Measurements from ENCODE around the gene AUTS2. TPM values are rescaled to one million over a fixed set of nuclear protein-coding genes. Genes with fewer than 3 reads are reported as not detected.

AUTS2 gene
- total and polyA plus RNA-seq, 2 experiments from 2014 or later, result 32.0 to 91.0 TPM

- Mint-ChIP-seq H3K36me3 (ENCODE audit: low read depth) (no peaks in the 10 kb centered on the region), H3K4me3 (no peak overlapping the region), H3K27ac (no peak overlapping the region), H3K9me3 (no peaks in the 10 kb centered on the region), H3K27me3 (ENCODE audit: insufficient read depth, low read depth, poor library complexity) (no peaks in the 10 kb centered on the region), H3K4me1 (peaks cover 2% of the 10 kb centered on the region; the same call in 1 of the 3 replicates)
- no peak for DNase-seq (ENCODE audit: low spot score)
- Histone ChIP-seq H3K79me2 (replicated peaks; ENCODE audit: insufficient read depth) (no peaks in the 10 kb centered on the region), H3K9me2 (ENCODE audit: insufficient read depth) (no peaks in the 10 kb centered on the region; the same call in 1 of the 2 replicates), H3K4me1 (ENCODE audit: insufficient read depth) (no peaks in the 10 kb centered on the region), H2AFZ (no peak overlapping the region), H3F3A (replicated peaks; ENCODE audit: low read depth) (no peaks in the 10 kb centered on the region), H3K4me3 (no peak overlapping the region), H3K36me3 (ENCODE audit: insufficient read depth) (no peaks in the 10 kb centered on the region), H3K27me3 (ENCODE audit: insufficient read depth) (no peaks in the 10 kb centered on the region), H4K20me1 (replicated peaks; ENCODE audit: insufficient read depth) (no peaks in the 10 kb centered on the region), H3K4me2 (no peak overlapping the region), H3K27ac (ENCODE audit: low read depth) (no peak overlapping the region)
- ATAC-seq, result no peak
- TF ChIP-seq ZNF331 (CRISPR knock-in tag; IDR thresholded peaks at IDR 0.05; ENCODE audit: low read depth) (no peak), ZNF114 (CRISPR knock-in tag; IDR thresholded peaks at IDR 0.05) (no peak), NANOG (IDR thresholded peaks at IDR 0.05; ENCODE audit: borderline replicate concordance) (no peak), POLR2AphosphoS5 (IDR thresholded peaks at IDR 0.05; ENCODE audit: low read depth) (no peak), EZH2 (IDR thresholded peaks at IDR 0.05; ENCODE audit: low read depth, unreplicated experiment) (no peak), ETS1 (IDR thresholded peaks at IDR 0.05) (no peak), STAT1 (IDR thresholded peaks at IDR 0.05; ENCODE audit: unreplicated experiment) (no peak), JUNB (IDR thresholded peaks at IDR 0.05; ENCODE audit: unreplicated experiment) (no peak), CREB1 (CRISPR knock-in tag; IDR thresholded peaks at IDR 0.05; ENCODE audit: low read depth) (no peak), EZH2phosphoT487 (IDR thresholded peaks at IDR 0.05; ENCODE audit: unreplicated experiment) (no peak)
- TF ChIP-seq, protein P1, sequence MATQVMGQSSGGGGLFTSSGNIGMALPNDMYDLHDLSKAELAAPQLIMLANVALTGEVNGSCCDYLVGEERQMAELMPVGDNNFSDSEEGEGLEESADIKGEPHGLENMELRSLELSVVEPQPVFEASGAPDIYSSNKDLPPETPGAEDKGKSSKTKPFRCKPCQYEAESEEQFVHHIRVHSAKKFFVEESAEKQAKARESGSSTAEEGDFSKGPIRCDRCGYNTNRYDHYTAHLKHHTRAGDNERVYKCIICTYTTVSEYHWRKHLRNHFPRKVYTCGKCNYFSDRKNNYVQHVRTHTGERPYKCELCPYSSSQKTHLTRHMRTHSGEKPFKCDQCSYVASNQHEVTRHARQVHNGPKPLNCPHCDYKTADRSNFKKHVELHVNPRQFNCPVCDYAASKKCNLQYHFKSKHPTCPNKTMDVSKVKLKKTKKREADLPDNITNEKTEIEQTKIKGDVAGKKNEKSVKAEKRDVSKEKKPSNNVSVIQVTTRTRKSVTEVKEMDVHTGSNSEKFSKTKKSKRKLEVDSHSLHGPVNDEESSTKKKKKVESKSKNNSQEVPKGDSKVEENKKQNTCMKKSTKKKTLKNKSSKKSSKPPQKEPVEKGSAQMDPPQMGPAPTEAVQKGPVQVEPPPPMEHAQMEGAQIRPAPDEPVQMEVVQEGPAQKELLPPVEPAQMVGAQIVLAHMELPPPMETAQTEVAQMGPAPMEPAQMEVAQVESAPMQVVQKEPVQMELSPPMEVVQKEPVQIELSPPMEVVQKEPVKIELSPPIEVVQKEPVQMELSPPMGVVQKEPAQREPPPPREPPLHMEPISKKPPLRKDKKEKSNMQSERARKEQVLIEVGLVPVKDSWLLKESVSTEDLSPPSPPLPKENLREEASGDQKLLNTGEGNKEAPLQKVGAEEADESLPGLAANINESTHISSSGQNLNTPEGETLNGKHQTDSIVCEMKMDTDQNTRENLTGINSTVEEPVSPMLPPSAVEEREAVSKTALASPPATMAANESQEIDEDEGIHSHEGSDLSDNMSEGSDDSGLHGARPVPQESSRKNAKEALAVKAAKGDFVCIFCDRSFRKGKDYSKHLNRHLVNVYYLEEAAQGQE (IDR thresholded peaks at IDR 0.05; ENCODE audit: unreplicated experiment), result no peak
- TF ChIP-seq, protein P2, sequence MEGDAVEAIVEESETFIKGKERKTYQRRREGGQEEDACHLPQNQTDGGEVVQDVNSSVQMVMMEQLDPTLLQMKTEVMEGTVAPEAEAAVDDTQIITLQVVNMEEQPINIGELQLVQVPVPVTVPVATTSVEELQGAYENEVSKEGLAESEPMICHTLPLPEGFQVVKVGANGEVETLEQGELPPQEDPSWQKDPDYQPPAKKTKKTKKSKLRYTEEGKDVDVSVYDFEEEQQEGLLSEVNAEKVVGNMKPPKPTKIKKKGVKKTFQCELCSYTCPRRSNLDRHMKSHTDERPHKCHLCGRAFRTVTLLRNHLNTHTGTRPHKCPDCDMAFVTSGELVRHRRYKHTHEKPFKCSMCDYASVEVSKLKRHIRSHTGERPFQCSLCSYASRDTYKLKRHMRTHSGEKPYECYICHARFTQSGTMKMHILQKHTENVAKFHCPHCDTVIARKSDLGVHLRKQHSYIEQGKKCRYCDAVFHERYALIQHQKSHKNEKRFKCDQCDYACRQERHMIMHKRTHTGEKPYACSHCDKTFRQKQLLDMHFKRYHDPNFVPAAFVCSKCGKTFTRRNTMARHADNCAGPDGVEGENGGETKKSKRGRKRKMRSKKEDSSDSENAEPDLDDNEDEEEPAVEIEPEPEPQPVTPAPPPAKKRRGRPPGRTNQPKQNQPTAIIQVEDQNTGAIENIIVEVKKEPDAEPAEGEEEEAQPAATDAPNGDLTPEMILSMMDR (conservative IDR thresholded peaks at IDR 0.05; ENCODE audit: low read depth in 2 of 2), result no peak
- TF ChIP-seq, protein P3, sequence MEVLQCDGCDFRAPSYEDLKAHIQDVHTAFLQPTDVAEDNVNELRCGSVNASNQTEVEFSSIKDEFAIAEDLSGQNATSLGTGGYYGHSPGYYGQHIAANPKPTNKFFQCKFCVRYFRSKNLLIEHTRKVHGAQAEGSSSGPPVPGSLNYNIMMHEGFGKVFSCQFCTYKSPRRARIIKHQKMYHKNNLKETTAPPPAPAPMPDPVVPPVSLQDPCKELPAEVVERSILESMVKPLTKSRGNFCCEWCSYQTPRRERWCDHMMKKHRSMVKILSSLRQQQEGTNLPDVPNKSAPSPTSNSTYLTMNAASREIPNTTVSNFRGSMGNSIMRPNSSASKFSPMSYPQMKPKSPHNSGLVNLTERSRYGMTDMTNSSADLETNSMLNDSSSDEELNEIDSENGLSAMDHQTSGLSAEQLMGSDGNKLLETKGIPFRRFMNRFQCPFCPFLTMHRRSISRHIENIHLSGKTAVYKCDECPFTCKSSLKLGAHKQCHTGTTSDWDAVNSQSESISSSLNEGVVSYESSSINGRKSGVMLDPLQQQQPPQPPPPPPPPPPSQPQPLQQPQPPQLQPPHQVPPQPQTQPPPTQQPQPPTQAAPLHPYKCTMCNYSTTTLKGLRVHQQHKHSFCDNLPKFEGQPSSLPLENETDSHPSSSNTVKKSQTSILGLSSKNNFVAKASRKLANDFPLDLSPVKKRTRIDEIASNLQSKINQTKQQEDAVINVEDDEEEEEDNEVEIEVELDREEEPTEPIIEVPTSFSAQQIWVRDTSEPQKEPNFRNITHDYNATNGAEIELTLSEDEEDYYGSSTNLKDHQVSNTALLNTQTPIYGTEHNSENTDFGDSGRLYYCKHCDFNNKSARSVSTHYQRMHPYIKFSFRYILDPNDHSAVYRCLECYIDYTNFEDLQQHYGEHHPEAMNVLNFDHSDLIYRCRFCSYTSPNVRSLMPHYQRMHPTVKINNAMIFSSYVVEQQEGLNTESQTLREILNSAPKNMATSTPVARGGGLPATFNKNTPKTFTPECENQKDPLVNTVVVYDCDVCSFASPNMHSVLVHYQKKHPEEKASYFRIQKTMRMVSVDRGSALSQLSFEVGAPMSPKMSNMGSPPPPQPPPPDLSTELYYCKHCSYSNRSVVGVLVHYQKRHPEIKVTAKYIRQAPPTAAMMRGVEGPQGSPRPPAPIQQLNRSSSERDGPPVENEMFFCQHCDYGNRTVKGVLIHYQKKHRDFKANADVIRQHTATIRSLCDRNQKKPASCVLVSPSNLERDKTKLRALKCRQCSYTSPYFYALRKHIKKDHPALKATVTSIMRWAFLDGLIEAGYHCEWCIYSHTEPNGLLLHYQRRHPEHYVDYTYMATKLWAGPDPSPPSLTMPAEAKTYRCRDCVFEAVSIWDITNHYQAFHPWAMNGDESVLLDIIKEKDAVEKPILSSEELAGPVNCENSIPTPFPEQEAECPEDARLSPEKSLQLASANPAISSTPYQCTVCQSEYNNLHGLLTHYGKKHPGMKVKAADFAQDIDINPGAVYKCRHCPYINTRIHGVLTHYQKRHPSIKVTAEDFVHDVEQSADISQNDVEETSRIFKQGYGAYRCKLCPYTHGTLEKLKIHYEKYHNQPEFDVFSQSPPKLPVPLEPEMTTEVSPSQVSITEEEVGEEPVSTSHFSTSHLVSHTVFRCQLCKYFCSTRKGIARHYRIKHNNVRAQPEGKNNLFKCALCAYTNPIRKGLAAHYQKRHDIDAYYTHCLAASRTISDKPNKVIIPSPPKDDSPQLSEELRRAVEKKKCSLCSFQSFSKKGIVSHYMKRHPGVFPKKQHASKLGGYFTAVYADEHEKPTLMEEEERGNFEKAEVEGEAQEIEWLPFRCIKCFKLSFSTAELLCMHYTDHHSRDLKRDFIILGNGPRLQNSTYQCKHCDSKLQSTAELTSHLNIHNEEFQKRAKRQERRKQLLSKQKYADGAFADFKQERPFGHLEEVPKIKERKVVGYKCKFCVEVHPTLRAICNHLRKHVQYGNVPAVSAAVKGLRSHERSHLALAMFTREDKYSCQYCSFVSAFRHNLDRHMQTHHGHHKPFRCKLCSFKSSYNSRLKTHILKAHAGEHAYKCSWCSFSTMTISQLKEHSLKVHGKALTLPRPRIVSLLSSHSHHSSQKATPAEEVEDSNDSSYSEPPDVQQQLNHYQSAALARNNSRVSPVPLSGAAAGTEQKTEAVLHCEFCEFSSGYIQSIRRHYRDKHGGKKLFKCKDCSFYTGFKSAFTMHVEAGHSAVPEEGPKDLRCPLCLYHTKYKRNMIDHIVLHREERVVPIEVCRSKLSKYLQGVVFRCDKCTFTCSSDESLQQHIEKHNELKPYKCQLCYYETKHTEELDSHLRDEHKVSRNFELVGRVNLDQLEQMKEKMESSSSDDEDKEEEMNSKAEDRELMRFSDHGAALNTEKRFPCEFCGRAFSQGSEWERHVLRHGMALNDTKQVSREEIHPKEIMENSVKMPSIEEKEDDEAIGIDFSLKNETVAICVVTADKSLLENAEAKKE (CRISPR knock-in tag; IDR thresholded peaks at IDR 0.05), result no peak
Observed at GRCh38 chr7:70400829-70401380, 802.6 kb downstream of the AUTS2 start.

Measured in GM23338 (cell line).